GM19467 (cell line): ENCODE data around the gene CELF5.
"Not testable (repeated sequence)": the region's sequence is repeated elsewhere in the genome, so short reads cannot be mapped to it uniquely, and the experiment has no call there.

Experiments
- ATAC-seq: cut with Tn5 transposase; IDR thresholded peaks from one replicate; pipeline ENCODE4 v1.9.1; 2021; ENCODE audit warnings: mild to moderate bottlenecking, moderate library complexity; ENCODE audit not compliant: unreplicated experiment

CELF5 gene

DNA sequence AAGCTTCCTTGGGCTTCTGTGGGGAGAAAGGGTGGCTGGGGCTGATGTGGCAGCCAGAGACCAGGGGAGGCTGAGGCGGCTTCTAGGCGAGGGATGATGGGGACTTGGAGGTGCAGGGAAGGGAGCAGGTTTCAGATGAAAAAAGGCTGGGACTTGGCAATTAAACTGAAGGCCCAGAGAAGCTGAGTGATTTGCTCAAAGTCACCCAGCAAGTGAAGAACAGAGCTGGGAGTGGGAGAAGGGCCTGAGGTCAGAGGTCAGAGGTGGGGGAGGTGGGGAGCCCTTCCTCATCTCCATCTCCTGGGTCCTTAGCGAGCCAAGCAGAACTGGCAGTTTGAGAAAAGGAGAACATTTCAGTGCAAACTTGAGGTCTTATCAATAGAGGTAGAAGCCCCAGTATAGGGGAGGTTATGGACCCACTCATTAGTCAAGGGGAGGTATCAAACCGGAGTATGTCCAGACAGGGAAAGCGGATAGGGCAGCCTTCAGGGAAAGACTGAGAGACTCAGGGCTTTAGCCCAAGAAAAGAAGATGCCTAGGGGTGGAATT lies 92.3 kb downstream of the CELF5 start:
- ATAC-seq: no peak

- no peak for ATAC-seq
These were observed 95.3 kb downstream of the CELF5 start for GRCh38 chr19:3319643-3320353.

GRCh38 chr19:3320354-3320670 lies 95.9 kb downstream of the CELF5 start:
- ATAC-seq: no peak

GRCh38 chr19:3320853-3321252 lies 96.4 kb downstream of the CELF5 start:
- no peak for ATAC-seq

- no peak for ATAC-seq
These were observed 97.2 kb downstream of the CELF5 start for GRCh38 chr19:3321696-3322095.

DNA sequence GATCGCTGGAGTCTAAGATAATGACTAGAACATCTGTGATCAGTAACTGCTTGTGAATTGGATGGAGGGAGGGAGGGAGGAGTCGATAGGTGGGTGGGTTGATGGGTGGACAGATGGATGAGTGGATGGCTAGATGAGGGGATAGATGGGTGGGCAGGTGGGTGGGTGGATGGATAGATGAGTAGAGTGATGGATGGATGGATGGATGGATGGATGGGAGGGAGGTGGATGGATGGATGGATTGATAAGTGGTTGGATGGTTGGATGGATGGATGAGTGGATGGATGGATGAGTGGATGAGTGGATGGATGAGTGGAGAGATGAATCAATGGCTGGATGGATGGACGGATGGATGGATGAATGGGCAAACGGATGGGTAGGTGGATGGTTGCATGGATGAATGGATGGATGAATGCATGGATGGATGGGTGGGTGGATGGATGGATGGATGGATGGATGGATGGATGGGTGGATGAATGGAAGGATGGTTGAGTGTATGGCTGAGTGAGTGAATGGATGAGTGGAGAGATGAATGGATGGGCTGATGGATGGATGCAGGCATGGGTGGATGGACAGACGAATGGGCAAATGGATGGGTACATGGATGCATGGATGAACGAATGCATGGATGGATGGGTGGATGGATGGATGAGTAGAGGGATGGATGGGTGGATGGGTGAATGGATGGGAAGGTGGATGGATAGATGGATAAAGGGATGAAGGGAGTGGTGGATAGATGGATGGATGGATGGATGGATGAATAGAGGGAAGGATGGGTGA lies 97.9 kb downstream of the CELF5 start:
- ATAC-seq: no peak

DNA sequence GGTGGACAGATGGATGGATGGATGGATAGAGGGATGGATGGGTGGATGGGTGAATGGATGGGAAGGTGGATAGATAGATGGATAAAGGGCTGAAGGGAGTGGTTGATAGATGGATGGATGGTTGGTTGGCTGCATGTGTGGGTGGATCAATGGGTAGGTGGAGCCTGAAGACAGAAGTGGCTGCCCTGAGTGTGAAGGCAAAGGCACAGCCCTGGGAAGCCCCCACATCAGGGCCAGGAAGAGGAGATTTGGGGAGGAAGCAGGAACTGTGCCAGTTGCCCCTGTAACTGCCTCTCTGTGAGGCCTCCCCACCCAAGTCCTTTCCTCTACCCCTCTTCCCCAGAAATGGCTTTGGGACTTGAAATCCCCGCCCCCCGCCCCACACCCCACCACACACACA lies 98.6 kb downstream of the CELF5 start:
- no peak for ATAC-seq

GRCh38 chr19:3323658-3324057 lies 99.2 kb downstream of the CELF5 start:
- no peak for ATAC-seq

- ATAC-seq: no peak
These were observed 100.0 kb downstream of the CELF5 start for GRCh38 chr19:3324405-3324856.

- ATAC-seq: no peak
These were observed 101.0 kb downstream of the CELF5 start for GRCh38 chr19:3325451-3325850.

DNA sequence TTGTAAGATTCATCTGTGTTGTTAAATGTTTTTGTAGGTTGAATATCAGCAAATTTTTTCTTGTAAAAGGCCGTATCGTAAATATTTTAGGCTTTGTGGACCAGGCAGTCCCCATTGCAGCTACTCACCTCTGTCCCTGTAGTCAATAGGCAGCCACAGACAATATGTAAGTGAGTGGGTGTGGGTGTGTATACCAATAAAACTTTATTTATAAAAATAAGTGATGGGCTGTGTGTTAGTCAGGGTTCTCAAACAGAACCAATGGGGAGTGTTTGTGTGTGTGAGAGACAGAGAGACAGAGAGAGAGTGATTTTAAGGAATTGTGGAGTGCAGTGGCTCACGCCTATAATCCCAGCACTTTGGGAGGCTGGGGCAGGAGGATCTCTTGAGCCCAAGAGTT lies 104.3 kb downstream of the CELF5 start:
- no peak for ATAC-seq

- no peak for ATAC-seq
These were observed 105.6 kb downstream of the CELF5 start for GRCh38 chr19:3330047-3330446.

DNA sequence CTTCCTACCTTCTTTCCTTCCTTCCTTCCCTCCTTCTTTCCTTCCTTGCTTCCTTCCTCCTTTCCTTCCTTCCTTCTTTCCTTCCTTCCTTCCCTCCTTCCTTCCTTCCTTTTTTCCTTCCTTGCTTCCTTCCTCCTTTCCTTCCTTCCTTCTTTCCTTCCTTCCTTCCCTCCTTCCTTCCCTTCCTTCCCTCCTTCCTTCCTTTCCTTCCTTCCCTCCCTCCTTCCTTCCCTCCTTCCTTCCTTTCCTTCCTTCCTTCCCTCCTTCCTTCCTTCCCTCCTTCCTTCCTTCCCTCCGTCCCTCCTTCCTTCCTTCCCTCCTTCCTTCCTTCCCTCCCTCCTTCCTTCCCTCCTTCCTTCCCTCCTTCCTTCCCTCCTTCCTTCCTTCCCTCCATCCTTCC lies 107.8 kb downstream of the CELF5 start:
- not testable (repeated sequence) for ATAC-seq

DNA sequence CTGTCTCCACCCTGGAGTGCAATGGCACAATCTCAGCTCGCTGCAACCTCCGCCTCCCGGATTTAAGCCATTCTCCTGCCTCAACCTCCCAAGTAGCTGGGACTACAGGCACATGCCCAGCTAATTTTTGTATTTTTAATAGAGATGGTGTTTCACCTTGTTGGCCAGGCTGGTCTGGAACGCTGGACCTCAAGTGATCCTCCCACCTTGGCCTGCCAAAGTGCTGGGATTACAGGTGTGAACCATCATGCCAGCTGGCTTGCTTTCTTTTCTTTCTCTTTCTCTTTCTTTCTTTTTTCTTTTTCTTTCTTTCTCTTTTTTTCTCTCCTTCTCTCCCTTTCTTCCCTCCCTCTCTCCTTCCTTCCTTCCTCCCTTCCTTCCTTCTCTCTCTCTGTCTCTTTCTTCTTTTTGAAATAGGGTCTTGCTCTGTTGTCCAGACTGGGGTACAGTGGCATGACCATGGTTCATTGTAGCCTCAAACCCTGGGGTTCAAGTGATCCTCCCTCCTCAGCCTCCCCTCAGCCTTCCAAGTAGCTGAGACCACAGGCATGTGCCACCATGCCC lies 108.6 kb downstream of the CELF5 start:
- no peak for ATAC-seq

- ATAC-seq: no peak
These were observed 109.2 kb downstream of the CELF5 start for GRCh38 chr19:3333662-3334061.

GRCh38 chr19:3334749-3335430 lies 110.4 kb downstream of the CELF5 start:
- ATAC-seq: not testable (repeated sequence)

GRCh38 chr19:3335431-3336350 lies 111.2 kb downstream of the CELF5 start:
- no peak for ATAC-seq

DNA sequence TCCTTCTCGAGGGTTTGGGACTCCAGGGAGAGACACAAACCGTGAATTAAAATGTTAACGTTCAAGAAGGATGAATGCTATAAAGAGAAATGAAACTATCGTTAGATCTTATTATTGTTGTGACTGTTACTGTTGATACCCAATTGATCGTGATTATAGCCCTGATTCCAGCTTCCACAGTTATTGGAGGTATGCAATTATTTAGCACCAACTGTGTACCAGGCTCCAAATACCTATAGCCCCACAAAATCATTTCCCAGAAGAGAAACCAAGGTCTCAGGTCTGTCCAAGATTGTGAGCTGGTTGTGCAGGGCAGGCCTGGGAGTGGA lies 111.9 kb downstream of the CELF5 start:
- ATAC-seq: no peak

- no peak for ATAC-seq
These were observed 112.4 kb downstream of the CELF5 start for GRCh38 chr19:3336680-3337523.
